ENCODE results near the gene ESRRG. TPM values are rescaled to one million over a fixed set of nuclear protein-coding genes. Genes with fewer than 3 reads are reported as not detected.
"Not testable (repeated sequence)": the region's sequence is repeated elsewhere in the genome, so short reads cannot be mapped to it uniquely, and the experiment has no call there.

ESRRG gene
- total RNA-seq, 1 experiment from 2014 or later: not detected

- no peak for DNase-seq (ENCODE audit: low spot score)
Measured at GRCh38 chr1:216576234-216576937, 146.8 kb downstream of the ESRRG start.

GRCh38 chr1:216566641-216567205 is 156.5 kb downstream of the ESRRG start:
- peak; percentile 24 for DNase-seq (ENCODE audit: low spot score)

DNA sequence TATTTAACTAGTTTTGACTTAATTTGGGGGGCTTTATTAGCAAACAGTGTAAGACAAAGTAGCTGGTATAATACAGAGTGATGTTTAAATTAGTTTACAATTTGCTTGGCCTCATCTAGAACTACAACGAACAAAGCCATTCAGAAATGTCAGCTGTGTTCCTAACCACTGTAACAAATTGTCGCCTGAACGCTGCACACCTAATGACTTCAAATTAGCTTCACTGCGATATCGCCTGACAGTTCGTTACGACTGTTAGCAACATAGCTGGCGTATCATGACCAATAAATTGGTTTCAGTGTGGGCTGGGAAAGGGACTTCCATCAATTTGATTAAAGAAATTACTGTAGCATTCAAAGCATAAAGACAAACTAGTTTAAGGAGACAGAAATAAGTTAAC is 160.1 kb downstream of the ESRRG start:
- DNase-seq (ENCODE audit: low spot score): no peak

GRCh38 chr1:216562383-216562782 is 160.8 kb downstream of the ESRRG start:
- no peak for DNase-seq (ENCODE audit: low spot score)

DNA sequence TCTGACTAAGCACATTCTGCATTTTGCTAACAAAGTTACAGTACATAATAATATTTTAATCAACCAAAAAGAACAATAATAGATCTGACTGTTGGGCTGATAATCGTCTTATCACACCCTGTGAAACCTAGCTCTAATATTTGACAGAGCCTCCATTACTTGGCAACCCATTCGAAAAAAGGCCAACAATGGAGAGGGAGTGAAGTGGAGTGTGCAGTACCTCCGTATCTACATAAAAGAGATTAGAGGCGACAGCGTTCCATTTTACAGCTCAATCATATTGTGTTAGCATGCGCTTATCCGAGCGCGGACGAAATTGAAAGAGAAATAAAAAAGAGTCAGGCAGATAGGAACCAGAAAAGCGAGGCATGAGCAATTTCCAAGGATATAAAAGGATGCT is 162.7 kb downstream of the ESRRG start:
- no peak for DNase-seq (ENCODE audit: low spot score)

- no peak for DNase-seq (ENCODE audit: low spot score)
Measured at GRCh38 chr1:216559359-216559758, 163.9 kb downstream of the ESRRG start.

GRCh38 chr1:216555653-216556052 is 167.6 kb downstream of the ESRRG start:
- no peak for DNase-seq (ENCODE audit: low spot score)

- DNase-seq (ENCODE audit: low spot score): no peak
Measured at GRCh38 chr1:216554934-216555333, 168.3 kb downstream of the ESRRG start.

- DNase-seq (ENCODE audit: low spot score): no peak
Measured at GRCh38 chr1:216553766-216554165, 169.5 kb downstream of the ESRRG start.

DNA sequence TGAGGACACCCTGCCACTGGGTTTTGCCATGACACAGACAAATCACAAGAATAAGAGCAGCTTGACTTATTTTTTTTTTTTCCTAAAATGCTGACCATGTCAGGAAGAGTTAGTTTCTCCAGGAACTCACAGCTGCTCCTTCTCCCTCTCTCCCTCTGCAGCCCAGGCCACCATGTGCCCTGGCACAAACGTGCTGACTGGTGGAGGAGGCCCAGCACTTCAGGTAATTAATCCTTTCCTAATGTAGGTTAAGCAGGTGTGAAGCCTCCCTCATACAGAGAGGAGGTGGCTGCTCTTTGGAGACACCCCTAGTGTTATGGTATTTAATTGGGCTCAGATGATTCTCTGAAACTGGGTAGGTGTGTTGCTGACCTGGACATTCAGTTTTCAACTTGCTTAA is 170.2 kb downstream of the ESRRG start:
- DNase-seq (ENCODE audit: low spot score): no peak

DNA sequence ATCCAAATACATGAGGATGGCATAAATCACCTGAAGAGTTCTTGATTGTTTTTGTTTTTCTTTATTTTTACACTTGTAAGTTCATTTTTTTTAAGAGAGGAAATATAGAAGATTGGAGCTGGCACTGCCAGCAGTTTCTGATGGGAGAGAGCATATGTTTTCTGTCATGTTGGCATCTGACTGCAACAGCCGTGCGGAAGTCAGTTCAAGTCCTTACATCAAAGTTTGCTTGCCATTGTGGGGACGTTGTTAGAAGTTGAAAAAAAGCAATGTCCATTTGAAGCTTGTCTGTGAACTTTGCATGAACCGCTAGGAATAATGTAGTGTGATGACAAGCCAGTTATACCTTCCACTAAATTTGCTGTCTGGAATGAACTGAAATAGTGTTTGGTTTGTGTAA is 173.4 kb downstream of the ESRRG start:
- DNase-seq (ENCODE audit: low spot score): no peak

- no peak for DNase-seq (ENCODE audit: low spot score)
Measured at GRCh38 chr1:216542741-216543140, 180.5 kb downstream of the ESRRG start.

DNA sequence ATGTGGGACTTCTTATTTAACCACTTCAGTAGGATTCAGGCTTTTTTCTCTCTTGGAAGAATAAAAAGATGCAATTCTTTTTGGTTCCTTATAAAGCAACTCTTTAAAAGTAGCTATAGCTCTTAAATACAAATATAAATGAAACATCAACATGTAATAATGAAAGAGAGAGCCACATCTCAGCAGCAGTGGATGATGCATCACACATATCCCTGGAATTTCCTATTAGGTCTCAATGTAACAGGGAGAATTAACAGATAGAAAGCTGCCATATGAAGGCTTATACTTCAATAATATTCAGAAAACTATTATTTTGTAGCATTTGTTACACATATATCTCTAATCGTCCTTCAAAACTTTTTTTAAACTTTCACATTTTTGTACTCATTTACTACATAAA is 181.0 kb downstream of the ESRRG start:
- no peak for DNase-seq (ENCODE audit: low spot score)

- no peak for DNase-seq (ENCODE audit: low spot score)
Measured at GRCh38 chr1:216535751-216536150, 187.5 kb downstream of the ESRRG start.

GRCh38 chr1:216535059-216535458 is 188.2 kb downstream of the ESRRG start:
- no peak for DNase-seq (ENCODE audit: low spot score)

DNA sequence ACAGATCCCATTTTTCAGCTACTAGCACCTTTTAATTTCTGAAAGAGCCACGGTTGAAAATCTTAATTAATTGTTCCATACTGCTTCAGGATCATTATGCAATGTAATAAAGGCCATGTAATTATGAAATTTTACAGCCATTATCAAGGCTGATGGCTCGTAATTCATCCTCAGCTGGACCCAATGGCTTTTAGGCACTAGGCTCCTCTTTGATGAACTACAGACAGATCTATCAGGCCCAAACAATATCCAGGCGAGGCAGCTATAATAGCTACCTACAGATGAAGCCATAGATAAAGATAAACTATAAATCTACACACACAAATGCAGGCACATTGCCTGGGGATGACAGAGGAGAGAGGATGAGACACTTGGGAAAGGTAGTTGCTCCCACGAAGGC is 189.5 kb downstream of the ESRRG start:
- no peak for DNase-seq (ENCODE audit: low spot score)

DNA sequence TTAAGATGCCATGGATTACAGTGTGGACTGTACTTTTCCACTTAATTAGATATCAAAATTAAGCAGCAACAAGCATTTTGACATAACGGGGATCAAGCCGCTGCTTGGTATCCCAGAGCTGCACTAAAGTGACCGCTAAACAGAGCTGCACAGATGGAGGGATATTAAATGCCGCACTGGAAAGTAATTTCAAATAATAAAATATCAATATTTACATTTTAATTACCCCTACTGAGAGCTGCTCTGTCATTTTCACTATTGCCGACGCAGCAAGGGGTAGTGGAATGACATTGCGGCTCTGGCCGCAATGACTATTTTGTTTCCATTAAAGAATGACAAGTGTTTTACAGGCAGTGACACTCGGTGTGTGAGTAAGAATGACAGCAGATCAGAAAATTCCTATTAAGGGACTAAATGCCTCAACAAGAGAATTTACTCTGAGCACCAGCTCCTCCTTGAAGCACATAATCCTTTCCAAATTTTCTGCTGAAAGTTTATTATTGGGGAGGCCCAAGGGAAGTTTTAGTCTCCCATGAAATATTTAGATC is 190.9 kb downstream of the ESRRG start:
- no peak for DNase-seq (ENCODE audit: low spot score)

DNA sequence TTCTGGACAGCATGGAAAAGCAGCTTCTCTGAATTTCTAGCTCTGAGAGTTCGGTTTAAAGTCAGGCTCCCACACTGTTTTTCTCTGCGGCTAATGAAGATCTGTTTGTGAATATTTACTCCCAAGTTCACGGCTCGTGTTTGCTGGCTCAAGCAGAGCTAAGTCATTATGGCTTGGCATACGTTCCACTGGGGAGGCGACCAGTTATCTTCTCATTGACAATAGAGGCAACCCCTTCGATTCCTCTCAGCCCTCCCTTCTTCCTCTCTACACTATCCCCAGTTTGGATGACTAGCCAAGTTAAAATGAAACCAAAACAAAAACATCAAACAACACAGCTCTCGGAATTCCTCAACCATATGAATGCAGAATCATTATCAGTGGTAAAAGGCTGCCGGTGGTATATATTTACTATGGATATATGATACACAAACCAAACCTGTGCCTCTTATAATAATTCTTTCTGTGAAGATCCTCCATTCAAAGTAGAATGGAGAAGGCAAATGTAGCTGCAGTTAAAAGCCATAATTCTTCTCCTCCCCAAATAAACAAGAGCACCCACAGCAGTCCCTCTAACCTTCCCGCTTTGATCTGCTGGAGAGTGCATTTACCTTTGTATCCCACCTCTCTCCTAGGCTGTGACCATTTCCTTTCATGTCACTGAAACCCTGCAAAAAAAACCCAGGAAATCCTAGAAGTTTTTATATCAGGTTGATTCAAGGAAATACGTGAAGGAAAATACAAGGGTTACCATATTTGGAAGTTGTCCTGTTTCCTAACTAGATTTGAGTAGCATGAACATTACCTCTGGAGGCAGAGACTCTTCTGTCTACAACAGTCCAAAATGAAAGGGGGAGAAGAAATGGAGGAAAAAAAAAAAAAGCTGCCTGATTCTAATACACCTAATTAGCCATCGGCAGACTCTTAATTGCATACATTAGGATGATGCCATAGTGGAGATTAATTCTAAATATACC is 191.7 kb downstream of the ESRRG start:
- no peak for DNase-seq (ENCODE audit: low spot score)

GRCh38 chr1:216529851-216530250 is 193.4 kb downstream of the ESRRG start:
- not testable (repeated sequence) for DNase-seq (ENCODE audit: low spot score)

DNA sequence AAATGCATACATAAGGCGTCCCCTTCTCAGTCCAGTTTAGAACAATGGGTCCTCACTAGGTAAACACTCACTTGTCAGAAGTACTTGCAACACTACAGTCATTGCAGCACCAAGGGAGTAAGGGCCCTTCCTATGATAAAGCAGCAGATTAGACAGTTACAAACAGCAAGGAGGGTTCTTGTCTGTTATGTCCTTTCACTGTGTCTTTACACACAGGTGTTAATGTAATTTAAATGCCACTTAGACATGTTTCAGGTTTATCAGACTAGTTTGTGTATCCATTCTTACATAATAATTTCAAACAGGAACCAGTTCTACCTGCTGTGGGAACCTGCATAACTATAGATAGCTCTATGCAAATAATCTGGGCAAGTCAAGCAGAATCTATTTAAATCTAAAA is 194.4 kb downstream of the ESRRG start:
- no peak for DNase-seq (ENCODE audit: low spot score)

- DNase-seq (ENCODE audit: low spot score): no peak
Measured at GRCh38 chr1:216523449-216524190, 199.6 kb downstream of the ESRRG start.
